IMR-90 (cell line): ENCODE results near the gene NDFIP2. TPM values are rescaled to one million over a fixed set of nuclear protein-coding genes. Genes with fewer than 3 reads are reported as not detected.

Experiments
- ATAC-seq: fragments of 200-7000 bp; cut with Tn5 transposase; 2 replicates; pipeline ENCODE4 v1.9.1; 2020; ENCODE audit warnings: low read depth, mild to moderate bottlenecking, moderate library complexity
- BruUV-seq: library from RNA; stranded (reverse); fragments of 400-500 nt; replicated peaks from 2 replicates; lab custom pipeline; 2021; lab: Mats Ljungman, UMichigan
- CTCF ChIA-PET: fragments of 300-600 bp; formaldehyde crosslinking; extraction: SDS; loops from one replicate; lab custom pipeline; 2021; ENCODE audit warnings: antibody characterized with exemption; lab: Yijun Ruan, JAX
- POLR2A ChIA-PET: fragments of 300-600 bp; sonication (Branson Sonifier 250); formaldehyde crosslinking; loops from one replicate; lab custom pipeline; 2022; ENCODE audit warnings: antibody characterized with exemption; ENCODE audit not compliant: unreplicated experiment; lab: Charles Lee
- DNase-seq: peaks from one replicate; pipeline ENCODE4 v3.0.0; 2013
- H2AFZ ChIP-seq: replicated peaks from 2 replicates; pipeline ENCODE3; 2013; ENCODE audit warnings: low read length, mild to moderate bottlenecking; ENCODE audit not compliant: poor library complexity
- H2AK5ac ChIP-seq: 2 replicates; pipeline ENCODE4 v1.6.1; 2013; ENCODE audit warnings: low read depth, low read length, inconsistent platforms
- H2AK9ac ChIP-seq: replicated peaks from 2 replicates; pipeline ENCODE3; 2013; ENCODE audit warnings: mild to moderate bottlenecking, low read depth, low read length, moderate library complexity; ENCODE audit not compliant: poor library complexity
- H2BK120ac ChIP-seq: 2 replicates; pipeline ENCODE4 v1.6.1; 2013; ENCODE audit warnings: low read depth, low read length, inconsistent platforms
- H2BK15ac ChIP-seq: 3 replicates; pipeline ENCODE4 v1.6.1; 2013; ENCODE audit warnings: low read depth, low read length, inconsistent platforms
- H2BK20ac ChIP-seq: 2 replicates; pipeline ENCODE4 v1.6.1; 2013; ENCODE audit warnings: low read depth, mild to moderate bottlenecking, inconsistent platforms, low read length, moderate library complexity
- H2BK5ac ChIP-seq: 2 replicates; pipeline ENCODE4 v1.6.1; 2013; ENCODE audit warnings: mild to moderate bottlenecking, low read depth, low read length, inconsistent platforms; ENCODE audit not compliant: poor library complexity, severe bottlenecking
- H3K14ac ChIP-seq: replicated peaks from 2 replicates; pipeline ENCODE4 v1.6.1; 2013; ENCODE audit warnings: low read depth, low read length, inconsistent platforms
- H3K18ac ChIP-seq: 2 replicates; pipeline ENCODE4 v1.6.1; 2013; ENCODE audit warnings: low read depth, low read length, control low read depth
- H3K23ac ChIP-seq: 2 replicates; pipeline ENCODE4 v1.6.1; 2013; ENCODE audit warnings: low read depth, low read length, inconsistent platforms
- H3K27ac ChIP-seq: 2 replicates; pipeline ENCODE4 v1.5.1; 2013; ENCODE audit warnings: mild to moderate bottlenecking, control low read depth, low read length; ENCODE audit not compliant: insufficient read depth
- H3K27me3 ChIP-seq: 2 replicates; pipeline ENCODE4 v1.6.1; 2013; ENCODE audit warnings: low read length; ENCODE audit not compliant: control insufficient read depth, insufficient read depth
- H3K36me3 ChIP-seq: 2 replicates; pipeline ENCODE4 v1.6.1; 2013; ENCODE audit warnings: low read length, mixed read lengths; ENCODE audit not compliant: control insufficient read depth, insufficient read depth
- H3K4ac ChIP-seq: 2 replicates; pipeline ENCODE4 v1.6.1; 2013; ENCODE audit warnings: low read depth, low read length, inconsistent platforms
- H3K4me1 ChIP-seq: 2 replicates; pipeline ENCODE4 v1.6.1; 2013; ENCODE audit warnings: low read length, mixed read lengths; ENCODE audit not compliant: control insufficient read depth, insufficient read depth
- H3K4me2 ChIP-seq: 2 replicates; pipeline ENCODE4 v1.6.1; 2013; ENCODE audit warnings: low read depth, mild to moderate bottlenecking, control low read depth, low read length, moderate library complexity
- H3K4me3 ChIP-seq: 2 replicates; pipeline ENCODE4 v1.5.1; 2013; ENCODE audit warnings: low read depth, mild to moderate bottlenecking, control low read depth, low read length, moderate library complexity; ENCODE audit not compliant: insufficient read depth
- H3K56ac ChIP-seq: 2 replicates; pipeline ENCODE4 v1.6.1; 2013; ENCODE audit warnings: low read length, inconsistent platforms; ENCODE audit not compliant: insufficient read depth; ENCODE audit errors: extremely low read depth
- H3K79me1 ChIP-seq, 2 experiments: 2 replicates each; pipeline ENCODE4 v1.6.1; 2013; ENCODE audit warnings: low read length in 2 of 2, inconsistent platforms in 1 of 2, low read depth in 1 of 2
- H3K9ac ChIP-seq: 2 replicates; pipeline ENCODE4 v1.6.1; 2013; ENCODE audit warnings: low read depth, low read length, control low read depth
- H3K9me1 ChIP-seq: 2 replicates; pipeline ENCODE4 v1.6.1; 2013; ENCODE audit warnings: low read length, inconsistent platforms; ENCODE audit not compliant: insufficient read depth
- H3K9me3 ChIP-seq: 2 replicates; pipeline ENCODE4 v1.6.1; 2013; ENCODE audit warnings: low read length; ENCODE audit not compliant: control insufficient read depth, insufficient read depth
- H4K20me1 ChIP-seq: 2 replicates; pipeline ENCODE4 v1.6.1; 2013; ENCODE audit warnings: low read length, inconsistent platforms; ENCODE audit not compliant: insufficient read depth
- H4K5ac ChIP-seq: 2 replicates; pipeline ENCODE4 v1.6.1; 2013; ENCODE audit warnings: mild to moderate bottlenecking, low read depth, low read length, control low read depth
- H4K8ac ChIP-seq, 2 experiments: 2 replicates each; pipeline ENCODE4 v1.6.1; 2013; ENCODE audit warnings: low read depth in 2 of 2, low read length in 2 of 2, control low read depth in 1 of 2, inconsistent platforms in 1 of 2
- H4K91ac ChIP-seq: 2 replicates; pipeline ENCODE4 v1.6.1; 2013; ENCODE audit warnings: low read depth, low read length, inconsistent platforms; ENCODE audit not compliant: insufficient read depth
- CHD1 ChIP-seq: IDR thresholded peaks from 2 replicates; pipeline ENCODE4 v1.6.1; 2012; ENCODE audit warnings: low read depth, low read length, improper control_type of control experiment
- WGBS, 2 experiments: methylation state at CpG; one replicate each; pipeline versions ENCODE4 v1.1.5 to v1.1.7; 2013; ENCODE audit warnings: missing lambda C conversion rate in 2 of 2; ENCODE audit not compliant: insufficient read length in 1 of 2; ENCODE audit errors: extremely low coverage in 2 of 2; 5-methylcytosine and 5-hydroxymethylcytosine counted together
- dilution Hi-C: fragments of 300-500 bp; cut with HindIII; formaldehyde crosslinking; loops from one replicate; pipeline ENCODE4 v1.14.3; 2018; ENCODE audit warnings: low sequenced_read_pairs; ENCODE audit not compliant: unreplicated experiment
- in situ Hi-C: fragments of 300-500 bp; cut with MboI; formaldehyde crosslinking; loops from 3 replicates; pipeline ENCODE4 v1.14.3; 2019; ENCODE audit warnings: low sequenced_read_pairs, inconsistent platforms, mixed read lengths
- intact Hi-C: fragments of 100-400 bp; cut with micrococcal nuclease; formaldehyde crosslinking; loops from 2 replicates; pipeline ENCODE4 v1.10.0; 2022
- polyA plus RNA-seq, 3 experiments: library from polyadenylated mRNA; depleted of rRNA; stranded (reverse); fragments of >200 nt; gene quantifications; 2 replicates each; pipeline ENCODE4 v1.2.3, GENCODE V29; 2012; ENCODE audit warnings: low replicate concordance in 1 of 3
- total RNA-seq: library from RNA; depleted of rRNA; stranded (reverse); fragments of >200 nt; gene quantifications from 2 replicates; pipeline ENCODE4 v1.2.3, GENCODE V29; 2012

NDFIP2 gene
- total and polyA plus RNA-seq, 2 of the 4 experiments (the other 2 are of a cell fraction): 23.8 to 25.8 TPM

- Histone ChIP-seq H3K4me3 (no peak overlapping the region), H3K79me1 (no peaks in the 10 kb centered on the region), H3K27ac (no peak overlapping the region), H3K4ac (no peak overlapping the region), H2BK5ac (no peak overlapping the region), H3K4me2 (no peak overlapping the region), H2AK9ac (no peak overlapping the region), H2BK15ac (no peak overlapping the region), H4K91ac (no peak overlapping the region), H3K18ac (no peak overlapping the region), H4K8ac (no peak overlapping the region), H4K5ac (no peak overlapping the region), H3K56ac (no peak overlapping the region), H2BK120ac (no peak overlapping the region), H3K14ac (no peak overlapping the region), H3K9me3 (no peaks in the 10 kb centered on the region), H3K36me3 (no peaks in the 10 kb centered on the region), H2BK20ac (no peak overlapping the region), H2AFZ (no peak overlapping the region), H3K4me1 (no peaks in the 10 kb centered on the region), H3K27me3 (no peaks in the 10 kb centered on the region), H3K9ac (no peak overlapping the region), H2AK5ac (no peak overlapping the region), H3K23ac (no peak overlapping the region), H4K20me1 (no peaks in the 10 kb centered on the region), H3K9me1 (no peaks in the 10 kb centered on the region)
- intact Hi-C loops (no loop called here), in situ Hi-C loops (no loop called here), dilution Hi-C loops (no loop called here)
- BruUV-seq: no TSS peak
- ChIA-PET POLR2A (no interaction called here), CTCF (no interaction called here)
- no peak for DNase-seq
- WGBS, 2 experiments: no CpG with 5 or more reads among the region's 2 CpGs
- TF ChIP-seq CHD1: no peak
- ATAC-seq: no peak
Measured at GRCh38 chr13:79602936-79603335, 122.0 kb downstream of the NDFIP2 start.
